SJSA1 (cell line): ENCODE results near the gene ZMYND8. TPM values are rescaled to one million over a fixed set of nuclear protein-coding genes. Genes with fewer than 3 reads are reported as not detected.

Experiments used
- DNase-seq, 2 experiments: peaks; one replicate each; pipeline ENCODE4 v3.0.0-alpha.2; 2015 to 2020; ENCODE audit warnings: low spot score in 2 of 2, low read depth in 1 of 2
- H3K27ac ChIP-seq: fragments of 250-450 bp; sonication (Bioruptor Pico); 2 replicates; pipeline ENCODE4 v1.5.1; 2020; ENCODE audit warnings: mild to moderate bottlenecking, moderate library complexity
- H3K27me3 ChIP-seq: fragments of 250-450 bp; sonication (Bioruptor Pico); replicated peaks from 2 replicates; pipeline ENCODE4 v1.5.1; 2020; ENCODE audit warnings: mild to moderate bottlenecking, moderate library complexity
- H3K36me3 ChIP-seq: fragments of 250-450 bp; sonication (Bioruptor Pico); 2 replicates; pipeline ENCODE4 v1.5.1; 2020; ENCODE audit warnings: mild to moderate bottlenecking
- H3K4me1 ChIP-seq: fragments of 250-450 bp; sonication (Bioruptor Pico); replicated peaks from 2 replicates; pipeline ENCODE4 v1.6.1; 2021; ENCODE audit warnings: mild to moderate bottlenecking
- H3K4me3 ChIP-seq: fragments of 250-450 bp; sonication (Bioruptor Pico); 2 replicates; pipeline ENCODE4 v1.5.1; 2020; ENCODE audit warnings: mild to moderate bottlenecking
- H3K9me3 ChIP-seq: fragments of 250-450 bp; sonication (Bioruptor Pico); replicated peaks from 2 replicates; pipeline ENCODE4 v1.5.1; 2020; ENCODE audit warnings: mild to moderate bottlenecking
- total RNA-seq: library from RNA; depleted of rRNA; stranded (reverse); fragments of >200 nt; shearing (Covaris generic); gene quantifications from 2 replicates; pipeline ENCODE4 v1.2.3, GENCODE V29; 2014

The ZMYND8 gene
- total RNA-seq, 1 experiment from 2014 or later: 13.5 TPM

DNA sequence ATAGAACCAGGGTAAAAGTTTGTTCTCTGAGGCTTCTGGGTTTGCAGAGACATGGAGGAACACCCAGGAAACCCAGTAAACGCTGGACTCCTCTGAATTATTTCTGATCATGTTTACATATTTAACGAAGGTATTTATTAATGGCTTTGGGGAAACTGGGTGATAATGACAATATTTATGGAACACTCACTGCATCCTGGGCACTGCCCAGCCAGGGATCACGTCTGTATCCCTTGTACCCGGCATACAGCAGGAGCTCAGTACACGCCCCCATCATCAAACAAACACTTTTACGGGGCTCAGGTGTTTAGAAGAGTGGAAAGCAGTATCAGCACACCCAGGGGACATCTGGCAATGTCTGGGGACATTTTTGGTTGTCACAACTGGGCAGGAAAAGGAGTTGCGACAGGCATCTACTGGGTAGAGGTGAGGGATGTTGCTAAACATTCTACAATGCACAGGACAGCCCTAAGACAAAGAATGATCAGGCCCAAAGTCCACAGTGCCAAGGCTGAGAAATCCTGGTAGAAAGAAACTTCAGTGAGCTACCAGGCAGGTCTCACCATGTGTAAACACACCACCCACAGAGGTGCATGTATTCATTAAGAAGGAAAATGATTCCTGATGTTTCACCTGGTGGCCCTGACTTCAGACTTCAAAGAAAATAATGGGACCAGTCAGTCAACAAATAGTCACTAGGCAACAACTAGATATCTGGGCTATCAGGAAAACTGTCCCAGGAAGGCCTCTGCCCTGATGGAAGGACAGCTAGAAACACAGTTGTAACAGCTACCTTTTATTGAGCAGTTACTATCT, 35.3 kb downstream of the ZMYND8 start:
- peaks cover 55% of the 10 kb centered on the region for H3K4me1 ChIP-seq
- peak in 1 of 2 experiments; percentile 4 for DNase-seq
- no peak overlapping the region for H3K4me3 ChIP-seq
- peaks cover 28% of the 10 kb centered on the region for H3K36me3 ChIP-seq
- H3K27ac ChIP-seq: no peak overlapping the region
- no peaks in the 10 kb centered on the region for H3K27me3 ChIP-seq
- 0 out of 2 replicates have a peak, but pooled peaks cover 4% of the 10 kb centered on the region for H3K9me3 ChIP-seq

DNA sequence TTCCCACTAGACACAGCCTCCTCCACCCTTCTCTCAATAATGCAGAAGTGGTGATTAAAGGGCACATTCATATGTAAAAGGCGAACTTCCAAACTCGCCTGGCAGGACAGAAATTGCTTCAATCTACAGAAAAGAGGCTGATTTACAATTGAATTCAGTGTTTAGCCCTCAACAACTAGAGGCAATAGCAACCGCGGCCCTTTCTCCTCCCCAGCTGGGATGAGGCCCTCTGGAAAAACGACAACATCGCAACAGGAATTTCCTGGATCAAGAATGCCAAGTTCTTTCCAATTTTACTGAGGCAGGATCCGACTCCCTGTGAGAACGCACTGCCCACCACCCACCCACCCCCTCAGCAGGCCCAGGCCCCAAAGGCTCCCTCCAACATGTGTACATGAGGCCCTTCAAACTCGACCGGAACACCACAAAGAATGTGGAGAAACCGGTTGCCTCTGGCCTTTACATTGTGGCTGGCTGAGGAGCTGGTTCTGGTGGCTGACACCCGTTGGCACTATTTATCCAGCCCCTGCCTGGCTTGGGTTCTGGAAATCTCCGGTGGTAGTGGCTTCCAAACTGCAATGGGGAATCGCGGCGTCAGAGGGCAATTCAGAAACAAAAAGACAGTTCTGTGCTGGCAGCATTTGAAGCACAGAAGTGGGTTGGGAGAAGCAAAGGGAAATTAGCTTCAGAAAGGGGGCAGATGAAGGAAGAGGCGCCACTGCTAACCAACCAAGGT, 36.8 kb downstream of the ZMYND8 start:
- DNase-seq: peak in 1 of 2 experiments; percentile 39
- 0 out of 2 replicates have a peak, but pooled peaks cover 4% of the 10 kb centered on the region for H3K9me3 ChIP-seq
- H3K4me1 ChIP-seq: peaks cover 64% of the 10 kb centered on the region
- H3K4me3 ChIP-seq: no peak overlapping the region
- no peaks in the 10 kb centered on the region for H3K27me3 ChIP-seq
- H3K36me3 ChIP-seq: peaks cover 19% of the 10 kb centered on the region
- peak overlapping the region; percentile 93 for H3K27ac ChIP-seq

DNA sequence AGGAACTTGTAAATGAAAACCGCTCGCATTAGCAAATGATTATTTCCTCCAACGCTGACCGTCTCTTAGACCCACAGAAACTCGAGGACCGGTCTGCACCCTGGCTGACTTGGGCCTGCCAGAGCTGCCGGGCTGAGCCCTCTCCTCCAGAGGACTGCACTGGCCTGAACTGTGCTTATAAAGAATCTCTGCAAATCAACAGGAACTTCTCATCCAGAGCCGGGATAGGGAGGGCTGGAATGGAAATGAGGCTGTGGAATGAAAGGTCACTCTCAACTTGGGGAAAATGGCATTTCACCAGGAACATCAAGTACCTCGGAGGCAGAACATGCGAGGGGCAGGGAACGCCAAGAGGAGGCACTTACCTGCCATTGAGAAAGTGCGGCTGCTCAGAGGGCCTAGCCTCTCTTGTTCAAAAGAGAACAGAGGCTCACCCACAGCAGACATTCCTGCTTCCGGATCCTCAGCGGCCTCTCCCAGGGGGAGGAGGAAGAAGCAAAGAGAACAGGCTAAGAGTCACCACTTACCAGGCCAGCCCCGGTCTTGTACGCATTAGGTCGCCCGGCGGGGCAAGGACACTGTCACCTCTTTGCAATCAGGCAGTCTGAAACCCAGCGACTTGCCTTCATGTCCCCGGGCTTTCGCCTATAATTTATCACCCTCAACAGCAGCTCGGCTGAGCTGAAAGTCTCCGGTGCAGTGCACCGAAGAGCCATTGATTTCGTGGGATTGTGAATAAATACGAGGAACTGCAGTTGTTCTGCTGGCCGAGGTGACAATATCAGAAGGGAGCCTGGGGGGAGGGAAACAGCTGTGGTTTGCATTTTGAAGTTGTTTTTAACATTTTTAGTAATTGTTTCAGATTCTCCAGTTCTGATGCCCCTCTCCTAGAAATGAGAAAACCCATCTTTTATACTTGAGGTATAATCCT, 37.6 kb downstream of the ZMYND8 start:
- peak; percentile 72 to 73 for DNase-seq
- Histone ChIP-seq H3K27ac (peak overlapping the region; percentile 93), H3K36me3 (peaks cover 19% of the 10 kb centered on the region), H3K9me3 (0 out of 2 replicates have a peak, but pooled peaks cover 4% of the 10 kb centered on the region), H3K27me3 (no peaks in the 10 kb centered on the region), H3K4me1 (peaks cover 64% of the 10 kb centered on the region), H3K4me3 (peak overlapping the region; percentile 5; the same call in 1 of the 2 replicates)

DNA sequence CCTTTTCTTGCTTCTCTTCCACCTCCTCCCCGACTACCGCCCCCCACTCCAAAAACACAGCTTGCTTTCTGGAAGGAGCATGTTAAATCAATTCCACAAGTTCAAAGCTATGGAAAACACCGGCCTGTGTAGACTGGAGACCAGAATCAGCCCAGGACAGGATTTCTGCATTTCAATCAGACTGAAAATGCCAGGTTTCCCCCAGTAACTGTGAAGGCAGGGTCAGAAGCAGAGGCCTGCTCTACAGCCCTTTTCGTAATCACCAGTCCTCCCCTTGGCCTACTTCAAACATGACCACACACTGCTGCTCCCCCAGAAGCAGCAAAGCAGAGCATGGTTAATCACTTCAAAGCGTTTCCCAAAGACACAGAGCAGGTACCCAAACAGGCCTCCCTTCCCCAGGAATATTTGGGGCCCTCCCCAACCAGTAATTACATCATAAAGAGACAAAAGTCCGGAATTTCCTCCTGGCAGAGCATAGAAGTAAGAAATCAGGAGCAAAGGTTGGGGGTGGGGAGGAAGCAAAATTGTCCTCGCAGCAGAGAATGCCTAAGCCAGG, 38.4 kb downstream of the ZMYND8 start:
- H3K36me3 ChIP-seq: peaks cover 19% of the 10 kb centered on the region
- H3K9me3 ChIP-seq: 0 out of 2 replicates have a peak, but pooled peaks cover 4% of the 10 kb centered on the region
- H3K4me3 ChIP-seq: no peak overlapping the region; the same call in 1 of the 2 replicates
- H3K27ac ChIP-seq: peak overlapping the region; percentile 93
- peak; percentile 56 to 81 for DNase-seq
- no peaks in the 10 kb centered on the region for H3K27me3 ChIP-seq
- peaks cover 64% of the 10 kb centered on the region for H3K4me1 ChIP-seq

DNA sequence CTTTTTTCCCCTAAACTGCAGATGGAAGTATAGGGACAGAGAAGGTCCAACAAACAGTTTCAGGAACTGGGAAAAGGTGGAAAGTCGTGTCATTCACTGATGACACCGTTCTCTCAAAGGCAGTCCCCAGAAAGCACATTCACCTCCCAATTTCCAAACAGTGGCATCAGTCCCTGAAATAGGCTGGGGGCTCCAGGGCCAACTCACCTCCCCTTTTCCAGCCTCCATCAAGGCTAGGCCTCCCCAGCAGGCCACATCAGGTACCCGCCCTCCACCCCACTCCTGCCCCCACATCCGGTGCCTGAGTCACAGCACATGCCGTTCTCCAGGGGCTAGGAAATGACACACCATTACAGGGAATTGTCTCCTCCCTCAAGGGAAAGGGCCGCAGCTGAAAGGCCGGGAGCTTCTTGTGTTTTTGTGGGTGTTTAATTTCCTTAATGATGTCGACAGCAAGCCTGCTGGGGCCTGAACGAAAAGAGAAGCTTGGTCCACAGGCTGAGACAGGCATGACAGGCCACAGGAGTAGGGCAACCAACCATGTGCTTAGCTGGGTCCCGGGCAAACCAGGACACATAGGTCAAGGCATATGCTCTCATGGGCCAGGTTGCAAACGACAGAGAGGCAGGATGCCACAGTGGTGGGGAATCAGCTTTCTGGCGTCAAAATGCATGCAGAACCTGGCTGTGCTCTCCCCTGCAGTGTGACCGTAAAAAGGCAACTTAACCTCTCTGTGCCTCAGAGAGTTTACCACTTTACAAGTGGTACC, 39.2 kb downstream of the ZMYND8 start:
- no peak overlapping the region for H3K4me3 ChIP-seq
- peaks cover 19% of the 10 kb centered on the region for H3K36me3 ChIP-seq
- 0 out of 2 replicates have a peak, but pooled peaks cover 4% of the 10 kb centered on the region for H3K9me3 ChIP-seq
- peak overlapping the region; percentile 93 for H3K27ac ChIP-seq
- H3K27me3 ChIP-seq: no peaks in the 10 kb centered on the region
- peak; percentile 91 to 95 for DNase-seq
- H3K4me1 ChIP-seq: peaks cover 64% of the 10 kb centered on the region

DNA sequence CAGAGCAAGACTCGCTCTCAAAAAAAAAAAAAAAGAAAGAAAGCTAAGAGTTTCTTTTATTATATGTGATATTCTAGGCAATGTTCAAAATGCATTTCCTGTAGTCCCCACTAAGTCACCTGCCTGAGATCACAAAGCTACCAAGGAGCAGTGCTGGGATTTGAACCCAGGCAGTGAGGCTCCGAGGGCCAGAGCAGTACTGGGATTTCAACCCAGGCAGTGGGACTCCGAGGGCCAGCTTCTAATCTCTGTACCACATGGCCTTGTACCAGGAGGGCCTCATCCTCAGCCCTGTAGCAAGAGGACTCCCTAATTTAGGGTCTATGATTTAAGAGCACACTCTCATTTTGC, 39.7 kb downstream of the ZMYND8 start:
- 0 out of 2 replicates have a peak, but pooled peaks cover 4% of the 10 kb centered on the region for H3K9me3 ChIP-seq
- no peaks in the 10 kb centered on the region for H3K27me3 ChIP-seq
- peaks cover 19% of the 10 kb centered on the region for H3K36me3 ChIP-seq
- no peak for DNase-seq
- no peak overlapping the region for H3K4me3 ChIP-seq
- peak overlapping the region; percentile 93 for H3K27ac ChIP-seq
- H3K4me1 ChIP-seq: peaks cover 64% of the 10 kb centered on the region

DNA sequence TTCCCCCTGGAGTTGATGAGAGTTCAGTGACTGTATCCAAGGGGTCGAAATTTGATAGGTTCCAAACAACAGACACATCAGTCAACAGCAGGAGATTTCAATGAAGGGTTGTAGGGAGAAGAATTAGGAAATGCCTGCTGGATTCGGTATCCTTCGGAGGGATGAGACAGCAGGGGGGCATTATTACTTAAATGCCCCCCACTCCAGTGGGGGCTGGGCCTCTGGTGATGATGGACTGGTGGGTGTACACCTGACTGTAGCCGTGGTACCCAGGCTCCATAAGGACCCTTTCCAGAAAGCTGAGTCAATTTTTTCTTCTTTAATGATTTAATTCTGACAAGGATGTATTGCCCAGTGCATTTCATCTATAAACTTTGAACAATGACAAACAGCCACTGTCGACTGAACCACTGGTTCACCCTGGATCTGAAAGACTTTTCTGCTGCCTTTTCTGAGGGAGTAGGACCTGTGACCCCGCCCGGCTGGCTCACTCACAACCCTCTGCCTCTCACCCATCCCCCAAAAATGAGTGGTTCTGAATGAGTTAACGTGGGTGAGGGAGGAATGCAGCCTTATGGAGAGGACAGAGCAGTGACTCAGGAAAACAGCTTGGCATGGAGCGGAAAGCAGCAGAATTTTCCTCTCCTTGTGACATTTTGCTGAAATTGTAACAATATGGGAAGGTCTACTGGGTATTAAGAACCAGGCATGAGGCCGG, 41.0 kb downstream of the ZMYND8 start:
- Histone ChIP-seq H3K36me3 (peaks cover 24% of the 10 kb centered on the region), H3K27ac (peak overlapping the region; percentile 93), H3K27me3 (no peaks in the 10 kb centered on the region), H3K9me3 (0 out of 2 replicates have a peak, but pooled peaks cover 4% of the 10 kb centered on the region), H3K4me1 (peaks cover 56% of the 10 kb centered on the region), H3K4me3 (no peak overlapping the region)
- DNase-seq: peak; percentile 84 to 89

DNA sequence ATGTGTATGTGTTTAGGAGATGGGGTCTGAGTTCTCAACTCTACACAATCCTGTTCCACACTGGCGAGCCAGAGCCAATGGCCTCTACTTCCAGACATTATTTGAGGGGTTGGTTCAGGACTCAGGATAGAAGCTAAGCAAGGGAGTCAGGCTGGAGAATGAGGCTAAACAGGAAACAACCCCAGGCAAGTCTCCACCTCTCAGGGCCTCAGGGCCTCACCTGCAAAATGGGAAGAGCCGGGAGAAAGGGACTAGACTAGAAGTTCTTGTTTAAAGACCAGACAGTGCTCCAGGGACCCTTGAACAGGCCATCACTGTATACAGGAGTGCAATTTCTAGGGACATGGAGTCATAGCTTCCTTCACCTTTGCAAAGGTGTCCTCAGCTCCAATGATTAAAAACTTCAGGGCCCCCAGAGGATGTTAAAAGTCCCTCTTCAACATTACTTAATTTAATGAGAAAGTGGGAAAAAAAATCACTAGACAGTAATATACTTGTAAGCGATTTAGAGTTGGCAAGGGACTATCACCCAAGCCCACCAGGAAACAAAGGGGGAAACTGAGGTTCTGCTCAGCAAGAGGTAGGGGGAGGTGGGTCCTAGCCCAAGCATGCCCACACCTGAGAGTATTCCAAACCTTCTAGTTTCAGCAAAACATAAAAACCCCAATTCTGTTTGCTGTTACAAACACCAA, 41.7 kb downstream of the ZMYND8 start:
- peak overlapping the region; percentile 93 for H3K27ac ChIP-seq
- peaks cover 49% of the 10 kb centered on the region for H3K4me1 ChIP-seq
- no peaks in the 10 kb centered on the region for H3K27me3 ChIP-seq
- DNase-seq: no peak
- 0 out of 2 replicates have a peak, but pooled peaks cover 4% of the 10 kb centered on the region for H3K9me3 ChIP-seq
- H3K4me3 ChIP-seq: no peak overlapping the region
- peaks cover 29% of the 10 kb centered on the region for H3K36me3 ChIP-seq

DNA sequence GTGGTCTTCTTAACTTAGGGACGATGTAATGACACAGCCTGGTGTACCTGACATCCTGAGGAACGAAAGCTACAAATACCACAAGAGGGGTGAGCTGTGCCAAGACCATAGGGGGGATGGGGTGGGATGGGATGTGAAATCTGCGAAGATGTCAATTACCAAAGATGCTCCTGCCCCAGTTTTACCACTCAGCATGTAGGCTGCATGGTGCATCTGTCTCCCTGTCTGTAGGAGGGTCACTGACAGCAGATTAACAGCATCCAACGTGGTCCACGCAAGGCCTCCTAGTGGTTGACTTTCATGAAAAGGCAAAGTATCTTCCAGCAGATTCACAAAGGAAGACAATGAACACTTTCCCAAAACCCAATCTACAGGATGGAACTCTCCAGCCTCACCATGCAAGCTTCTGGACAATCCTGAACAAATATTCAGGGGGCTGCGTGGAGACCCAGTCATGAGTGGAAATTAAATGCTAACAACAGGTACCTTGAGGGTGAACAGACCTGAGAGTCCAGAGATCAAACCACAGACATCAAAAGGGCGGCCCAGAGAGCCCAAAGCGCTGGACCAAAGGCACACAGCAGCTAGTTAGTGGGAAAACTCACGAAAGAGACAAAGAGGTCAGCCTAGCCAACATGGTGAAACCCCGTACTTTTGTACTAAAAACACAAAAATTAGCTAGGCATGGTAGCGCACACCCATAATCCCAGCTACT, 44.4 kb downstream of the ZMYND8 start:
- Histone ChIP-seq H3K4me1 (peaks cover 22% of the 10 kb centered on the region), H3K4me3 (no peak overlapping the region), H3K27me3 (no peaks in the 10 kb centered on the region), H3K36me3 (peaks cover 35% of the 10 kb centered on the region), H3K27ac (no peak overlapping the region), H3K9me3 (0 out of 2 replicates have a peak, but pooled peaks cover 4% of the 10 kb centered on the region)
- no peak for DNase-seq

DNA sequence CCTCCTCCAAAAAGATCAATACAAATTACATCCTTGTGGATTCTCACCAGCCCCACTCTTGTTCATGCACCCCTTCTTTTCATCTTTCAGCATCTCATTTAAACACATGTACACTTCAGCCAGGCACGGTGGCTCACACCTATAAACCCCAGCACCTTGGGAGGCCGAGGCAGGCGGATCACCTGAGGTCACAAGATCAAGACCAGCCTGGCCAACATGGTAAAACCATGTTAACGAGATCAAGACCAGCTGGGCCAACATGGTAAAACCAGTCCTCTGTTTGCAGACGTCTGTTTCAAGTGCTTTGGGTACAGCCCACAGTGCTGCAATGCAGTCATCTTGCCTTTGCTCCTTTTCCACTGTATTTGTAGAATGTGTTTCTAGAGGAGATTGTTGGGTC, 45.3 kb downstream of the ZMYND8 start:
- Histone ChIP-seq H3K4me3 (no peak overlapping the region), H3K9me3 (no peaks in the 10 kb centered on the region), H3K27ac (no peak overlapping the region), H3K27me3 (no peaks in the 10 kb centered on the region), H3K4me1 (peaks cover 13% of the 10 kb centered on the region), H3K36me3 (peaks cover 37% of the 10 kb centered on the region)
- DNase-seq: no peak

DNA sequence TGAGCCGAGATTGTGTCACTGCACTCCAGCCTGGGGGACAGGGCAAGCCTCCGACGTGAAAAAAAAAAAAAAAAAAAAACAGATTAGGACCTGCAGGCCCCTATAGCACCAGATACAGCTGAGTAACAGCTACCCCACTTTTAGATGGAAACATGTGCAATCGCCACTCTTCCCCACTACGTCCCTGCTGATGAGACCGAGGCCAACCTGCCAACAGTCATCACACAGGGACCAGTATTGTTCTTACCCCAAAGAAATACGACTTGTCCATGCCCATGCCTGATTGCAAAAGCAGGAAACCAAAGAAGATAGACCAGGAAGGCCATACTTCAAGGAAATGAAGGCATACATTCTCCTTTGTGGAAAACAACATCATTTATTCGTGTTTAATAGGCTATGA, 45.8 kb downstream of the ZMYND8 start:
- Histone ChIP-seq H3K27ac (no peak overlapping the region), H3K4me3 (no peak overlapping the region), H3K4me1 (peaks cover 8% of the 10 kb centered on the region), H3K27me3 (no peaks in the 10 kb centered on the region), H3K36me3 (peaks cover 42% of the 10 kb centered on the region), H3K9me3 (no peaks in the 10 kb centered on the region)
- no peak for DNase-seq
